Measurements from ENCODE around the gene NRP2.

DNA sequence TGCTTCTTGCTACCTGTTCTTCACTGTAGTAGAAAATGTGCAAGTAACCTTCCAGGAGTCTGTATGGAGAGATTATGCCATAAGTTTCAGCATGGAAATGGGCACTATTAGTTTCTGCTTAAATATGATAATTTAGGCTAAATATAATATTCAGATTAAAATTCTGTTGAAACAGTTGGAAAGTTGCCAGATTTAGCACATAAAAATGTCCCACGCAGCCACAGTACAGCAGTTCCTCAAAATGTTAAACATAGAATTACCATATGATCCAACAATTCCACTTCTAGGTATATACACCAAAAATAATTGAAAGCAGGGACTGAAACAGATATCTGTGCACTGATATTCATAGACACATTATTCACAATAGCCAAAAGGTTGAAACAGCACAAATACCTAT, 121.2 kb downstream of the NRP2 start:
- TF ChIP-seq, protein P1, sequence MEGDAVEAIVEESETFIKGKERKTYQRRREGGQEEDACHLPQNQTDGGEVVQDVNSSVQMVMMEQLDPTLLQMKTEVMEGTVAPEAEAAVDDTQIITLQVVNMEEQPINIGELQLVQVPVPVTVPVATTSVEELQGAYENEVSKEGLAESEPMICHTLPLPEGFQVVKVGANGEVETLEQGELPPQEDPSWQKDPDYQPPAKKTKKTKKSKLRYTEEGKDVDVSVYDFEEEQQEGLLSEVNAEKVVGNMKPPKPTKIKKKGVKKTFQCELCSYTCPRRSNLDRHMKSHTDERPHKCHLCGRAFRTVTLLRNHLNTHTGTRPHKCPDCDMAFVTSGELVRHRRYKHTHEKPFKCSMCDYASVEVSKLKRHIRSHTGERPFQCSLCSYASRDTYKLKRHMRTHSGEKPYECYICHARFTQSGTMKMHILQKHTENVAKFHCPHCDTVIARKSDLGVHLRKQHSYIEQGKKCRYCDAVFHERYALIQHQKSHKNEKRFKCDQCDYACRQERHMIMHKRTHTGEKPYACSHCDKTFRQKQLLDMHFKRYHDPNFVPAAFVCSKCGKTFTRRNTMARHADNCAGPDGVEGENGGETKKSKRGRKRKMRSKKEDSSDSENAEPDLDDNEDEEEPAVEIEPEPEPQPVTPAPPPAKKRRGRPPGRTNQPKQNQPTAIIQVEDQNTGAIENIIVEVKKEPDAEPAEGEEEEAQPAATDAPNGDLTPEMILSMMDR (conservative IDR thresholded peaks at IDR 0.05; ENCODE audit: low read length) = no peak
- TF ChIP-seq EZH2phosphoT487 (IDR thresholded peaks at IDR 0.05; ENCODE audit: borderline replicate concordance, low read depth, low read length) = no peak
